Measurements from ENCODE around the gene VAMP5. TPM values are rescaled to one million over a fixed set of nuclear protein-coding genes. Genes with fewer than 3 reads are reported as not detected.

VAMP5 gene
- total and polyA plus RNA-seq, 2 experiments from 2014 or later, result 0.87 to 7.8 TPM

DNA sequence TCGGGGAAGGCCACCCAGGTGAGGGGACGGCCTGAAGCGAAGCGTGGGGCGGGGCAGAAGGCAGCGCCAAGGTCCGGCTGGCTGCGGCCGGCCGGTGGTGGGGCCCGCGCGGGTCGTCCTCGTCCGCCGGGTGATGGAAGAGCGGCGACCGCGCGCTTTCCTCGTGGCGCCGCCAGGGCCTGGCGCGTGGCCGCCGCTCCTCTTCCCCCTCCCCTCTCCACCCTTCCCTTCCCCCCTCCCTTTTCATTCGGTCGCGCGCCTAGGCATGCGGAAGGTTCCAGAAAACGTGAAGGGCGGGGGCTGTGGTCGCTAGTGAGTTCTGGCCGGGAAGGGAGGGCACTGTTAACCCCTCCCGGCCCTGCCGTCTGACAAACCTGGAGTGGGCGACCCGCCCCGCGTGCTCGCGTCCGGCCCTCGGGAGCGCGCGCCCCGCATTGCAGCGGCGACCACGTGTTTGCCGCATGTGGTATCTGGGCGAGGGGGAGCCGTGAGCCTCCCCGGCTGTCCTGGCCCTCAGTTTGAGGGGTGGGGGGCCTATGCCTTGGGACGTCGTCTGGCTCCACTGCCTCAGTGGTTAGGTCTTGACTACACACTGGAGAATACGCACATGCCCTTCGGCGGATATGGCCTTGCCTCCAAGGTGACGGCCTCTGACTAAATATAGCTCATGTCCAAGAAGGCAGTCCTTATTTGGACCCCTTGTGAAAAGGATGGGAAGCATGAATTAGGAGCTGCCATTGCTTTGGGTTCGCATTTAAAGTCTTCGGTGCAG is 44.7 kb upstream of the VAMP5 start:
- Histone ChIP-seq H3K4me3 (peak overlapping the region; percentile 92), H3K9me2 (ENCODE audit: insufficient read depth) (no peaks in the 10 kb centered on the region)

More for the DNA sequence above, 44.7 kb upstream of the VAMP5 start:
- Mint-ChIP-seq H3K9me3 (peaks cover 3% of the 10 kb centered on the region; the same call in 2 of the 3 replicates), H3K27ac (peak overlapping the region; percentile 100), H3K36me3 (ENCODE audit: low read depth) (peaks cover 59% of the 10 kb centered on the region), H3K27me3 (ENCODE audit: insufficient read depth, low read depth, poor library complexity) (peaks cover 19% of the 10 kb centered on the region), H3K4me1 (peaks cover 48% of the 10 kb centered on the region), H3K4me3 (peak overlapping the region; percentile 98)
- DNase-seq (ENCODE audit: low spot score), result peak; percentile 61
- Histone ChIP-seq H3K79me2 (replicated peaks; ENCODE audit: insufficient read depth) (peaks cover 47% of the 10 kb centered on the region), H3K27ac (ENCODE audit: low read depth) (peak overlapping the region; percentile 100), H3K4me2 (peak overlapping the region; percentile 96), H3K4me1 (ENCODE audit: insufficient read depth) (peaks cover 23% of the 10 kb centered on the region), H3K36me3 (ENCODE audit: insufficient read depth) (peaks cover 48% of the 10 kb centered on the region), H4K20me1 (replicated peaks; ENCODE audit: insufficient read depth) (peaks cover 38% of the 10 kb centered on the region), H3F3A (replicated peaks; ENCODE audit: low read depth) (peaks cover 49% of the 10 kb centered on the region), H3K27me3 (ENCODE audit: insufficient read depth) (no peaks in the 10 kb centered on the region), H2AFZ (no peak overlapping the region)
- ATAC-seq, result peak; percentile 10
- 0 out of 2 replicates have a peak, but pooled peaks have one; percentile 19 for TF ChIP-seq POLR2AphosphoS5 (IDR thresholded peaks at IDR 0.05; ENCODE audit: low read depth)
- TF ChIP-seq, protein P1, sequence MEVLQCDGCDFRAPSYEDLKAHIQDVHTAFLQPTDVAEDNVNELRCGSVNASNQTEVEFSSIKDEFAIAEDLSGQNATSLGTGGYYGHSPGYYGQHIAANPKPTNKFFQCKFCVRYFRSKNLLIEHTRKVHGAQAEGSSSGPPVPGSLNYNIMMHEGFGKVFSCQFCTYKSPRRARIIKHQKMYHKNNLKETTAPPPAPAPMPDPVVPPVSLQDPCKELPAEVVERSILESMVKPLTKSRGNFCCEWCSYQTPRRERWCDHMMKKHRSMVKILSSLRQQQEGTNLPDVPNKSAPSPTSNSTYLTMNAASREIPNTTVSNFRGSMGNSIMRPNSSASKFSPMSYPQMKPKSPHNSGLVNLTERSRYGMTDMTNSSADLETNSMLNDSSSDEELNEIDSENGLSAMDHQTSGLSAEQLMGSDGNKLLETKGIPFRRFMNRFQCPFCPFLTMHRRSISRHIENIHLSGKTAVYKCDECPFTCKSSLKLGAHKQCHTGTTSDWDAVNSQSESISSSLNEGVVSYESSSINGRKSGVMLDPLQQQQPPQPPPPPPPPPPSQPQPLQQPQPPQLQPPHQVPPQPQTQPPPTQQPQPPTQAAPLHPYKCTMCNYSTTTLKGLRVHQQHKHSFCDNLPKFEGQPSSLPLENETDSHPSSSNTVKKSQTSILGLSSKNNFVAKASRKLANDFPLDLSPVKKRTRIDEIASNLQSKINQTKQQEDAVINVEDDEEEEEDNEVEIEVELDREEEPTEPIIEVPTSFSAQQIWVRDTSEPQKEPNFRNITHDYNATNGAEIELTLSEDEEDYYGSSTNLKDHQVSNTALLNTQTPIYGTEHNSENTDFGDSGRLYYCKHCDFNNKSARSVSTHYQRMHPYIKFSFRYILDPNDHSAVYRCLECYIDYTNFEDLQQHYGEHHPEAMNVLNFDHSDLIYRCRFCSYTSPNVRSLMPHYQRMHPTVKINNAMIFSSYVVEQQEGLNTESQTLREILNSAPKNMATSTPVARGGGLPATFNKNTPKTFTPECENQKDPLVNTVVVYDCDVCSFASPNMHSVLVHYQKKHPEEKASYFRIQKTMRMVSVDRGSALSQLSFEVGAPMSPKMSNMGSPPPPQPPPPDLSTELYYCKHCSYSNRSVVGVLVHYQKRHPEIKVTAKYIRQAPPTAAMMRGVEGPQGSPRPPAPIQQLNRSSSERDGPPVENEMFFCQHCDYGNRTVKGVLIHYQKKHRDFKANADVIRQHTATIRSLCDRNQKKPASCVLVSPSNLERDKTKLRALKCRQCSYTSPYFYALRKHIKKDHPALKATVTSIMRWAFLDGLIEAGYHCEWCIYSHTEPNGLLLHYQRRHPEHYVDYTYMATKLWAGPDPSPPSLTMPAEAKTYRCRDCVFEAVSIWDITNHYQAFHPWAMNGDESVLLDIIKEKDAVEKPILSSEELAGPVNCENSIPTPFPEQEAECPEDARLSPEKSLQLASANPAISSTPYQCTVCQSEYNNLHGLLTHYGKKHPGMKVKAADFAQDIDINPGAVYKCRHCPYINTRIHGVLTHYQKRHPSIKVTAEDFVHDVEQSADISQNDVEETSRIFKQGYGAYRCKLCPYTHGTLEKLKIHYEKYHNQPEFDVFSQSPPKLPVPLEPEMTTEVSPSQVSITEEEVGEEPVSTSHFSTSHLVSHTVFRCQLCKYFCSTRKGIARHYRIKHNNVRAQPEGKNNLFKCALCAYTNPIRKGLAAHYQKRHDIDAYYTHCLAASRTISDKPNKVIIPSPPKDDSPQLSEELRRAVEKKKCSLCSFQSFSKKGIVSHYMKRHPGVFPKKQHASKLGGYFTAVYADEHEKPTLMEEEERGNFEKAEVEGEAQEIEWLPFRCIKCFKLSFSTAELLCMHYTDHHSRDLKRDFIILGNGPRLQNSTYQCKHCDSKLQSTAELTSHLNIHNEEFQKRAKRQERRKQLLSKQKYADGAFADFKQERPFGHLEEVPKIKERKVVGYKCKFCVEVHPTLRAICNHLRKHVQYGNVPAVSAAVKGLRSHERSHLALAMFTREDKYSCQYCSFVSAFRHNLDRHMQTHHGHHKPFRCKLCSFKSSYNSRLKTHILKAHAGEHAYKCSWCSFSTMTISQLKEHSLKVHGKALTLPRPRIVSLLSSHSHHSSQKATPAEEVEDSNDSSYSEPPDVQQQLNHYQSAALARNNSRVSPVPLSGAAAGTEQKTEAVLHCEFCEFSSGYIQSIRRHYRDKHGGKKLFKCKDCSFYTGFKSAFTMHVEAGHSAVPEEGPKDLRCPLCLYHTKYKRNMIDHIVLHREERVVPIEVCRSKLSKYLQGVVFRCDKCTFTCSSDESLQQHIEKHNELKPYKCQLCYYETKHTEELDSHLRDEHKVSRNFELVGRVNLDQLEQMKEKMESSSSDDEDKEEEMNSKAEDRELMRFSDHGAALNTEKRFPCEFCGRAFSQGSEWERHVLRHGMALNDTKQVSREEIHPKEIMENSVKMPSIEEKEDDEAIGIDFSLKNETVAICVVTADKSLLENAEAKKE (CRISPR knock-in tag; IDR thresholded peaks at IDR 0.05), result no peak

All from GM23338 (cell line).